ENCODE measurements around the gene EIF4EBP2.

Gene EIF4EBP2

GRCh38 chr10:70404036-70404786 is at the start of gene EIF4EBP2:
EIF4EBP2 (plus strand) TSS chr10:70404145; CDS start chr10:70404402, 257 bp downstream.
- DNase-seq (ENCODE audit: low read depth, low spot score), result peak; percentile 68
- peak within 1 kb of the TSS; percentile 89 for H3K27ac ChIP-seq

- no peak for DNase-seq (ENCODE audit: low read depth, low spot score)
- H3K27ac ChIP-seq, result no peak overlapping the region
Measured at GRCh38 chr10:70354556-70354955, 49.4 kb upstream of the EIF4EBP2 start.

- no peak overlapping the region for H3K27ac ChIP-seq
- DNase-seq (ENCODE audit: low read depth, low spot score), result no peak
Measured at GRCh38 chr10:70355051-70356021, 48.6 kb upstream of the EIF4EBP2 start.

- DNase-seq (ENCODE audit: low read depth, low spot score), result no peak
- no peak overlapping the region for H3K27ac ChIP-seq
Measured at GRCh38 chr10:70357565-70357964, 46.4 kb upstream of the EIF4EBP2 start.

GRCh38 chr10:70358446-70358845 is 45.5 kb upstream of the EIF4EBP2 start:
- H3K27ac ChIP-seq, result no peak overlapping the region
- DNase-seq (ENCODE audit: low read depth, low spot score), result no peak

GRCh38 chr10:70359017-70359550 is 44.9 kb upstream of the EIF4EBP2 start:
- DNase-seq (ENCODE audit: low read depth, low spot score), result no peak

GRCh38 chr10:70360215-70360614 is 43.7 kb upstream of the EIF4EBP2 start:
- H3K27ac ChIP-seq, result no peak overlapping the region
- no peak for DNase-seq (ENCODE audit: low read depth, low spot score)

More at GRCh38 chr10:70359017-70359550, 44.9 kb upstream of the EIF4EBP2 start:
- H3K27ac ChIP-seq, result no peak overlapping the region

GRCh38 chr10:70362328-70362727 is 41.6 kb upstream of the EIF4EBP2 start:
- DNase-seq (ENCODE audit: low read depth, low spot score), result no peak
- no peak overlapping the region for H3K27ac ChIP-seq

- no peak for DNase-seq (ENCODE audit: low read depth, low spot score)
- H3K27ac ChIP-seq, result peak overlapping the region; percentile 77
Measured at GRCh38 chr10:70363292-70363691, 40.7 kb upstream of the EIF4EBP2 start.

- DNase-seq (ENCODE audit: low read depth, low spot score), result peak; percentile 89
- peak overlapping the region; percentile 77 for H3K27ac ChIP-seq
Measured at GRCh38 chr10:70363971-70364771, 39.8 kb upstream of the EIF4EBP2 start.

- no peak overlapping the region for H3K27ac ChIP-seq
Measured at GRCh38 chr10:70364772-70365091, 39.2 kb upstream of the EIF4EBP2 start.

GRCh38 chr10:70367195-70367796 is 36.6 kb upstream of the EIF4EBP2 start:
- H3K27ac ChIP-seq, result no peak overlapping the region
- no peak for DNase-seq (ENCODE audit: low read depth, low spot score)

More at GRCh38 chr10:70364772-70365091, 39.2 kb upstream of the EIF4EBP2 start:
- DNase-seq (ENCODE audit: low read depth, low spot score), result no peak

GRCh38 chr10:70368774-70369482 is 35.0 kb upstream of the EIF4EBP2 start:
- H3K27ac ChIP-seq, result no peak overlapping the region
- no peak for DNase-seq (ENCODE audit: low read depth, low spot score)

- DNase-seq (ENCODE audit: low read depth, low spot score), result no peak
- H3K27ac ChIP-seq, result no peak overlapping the region
Measured at GRCh38 chr10:70369498-70370018, 34.4 kb upstream of the EIF4EBP2 start.

- DNase-seq (ENCODE audit: low read depth, low spot score), result no peak
- no peak overlapping the region for H3K27ac ChIP-seq
Measured at GRCh38 chr10:70370766-70371165, 33.2 kb upstream of the EIF4EBP2 start.

GRCh38 chr10:70371846-70372245 is 32.1 kb upstream of the EIF4EBP2 start:
- DNase-seq (ENCODE audit: low read depth, low spot score), result no peak
- H3K27ac ChIP-seq, result no peak overlapping the region

- H3K27ac ChIP-seq, result no peak overlapping the region
- no peak for DNase-seq (ENCODE audit: low read depth, low spot score)
Measured at GRCh38 chr10:70374775-70375614, 28.9 kb upstream of the EIF4EBP2 start.
